Aortic smooth muscle cell (primary cell): ENCODE data around the gene ISCA2. TPM values are rescaled to one million over a fixed set of nuclear protein-coding genes. Genes with fewer than 3 reads are reported as not detected.

Experiments used
- total RNA-seq: library from RNA; depleted of rRNA; stranded (reverse); fragments of >200 nt; gene quantifications from 2 replicates; pipeline ENCODE4 v1.2.3, GENCODE V29; 2014

Gene ISCA2, protein sequence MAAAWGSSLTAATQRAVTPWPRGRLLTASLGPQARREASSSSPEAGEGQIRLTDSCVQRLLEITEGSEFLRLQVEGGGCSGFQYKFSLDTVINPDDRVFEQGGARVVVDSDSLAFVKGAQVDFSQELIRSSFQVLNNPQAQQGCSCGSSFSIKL
- 7.0 and 7.5 TPM in 2 replicates for total RNA-seq

DNA sequence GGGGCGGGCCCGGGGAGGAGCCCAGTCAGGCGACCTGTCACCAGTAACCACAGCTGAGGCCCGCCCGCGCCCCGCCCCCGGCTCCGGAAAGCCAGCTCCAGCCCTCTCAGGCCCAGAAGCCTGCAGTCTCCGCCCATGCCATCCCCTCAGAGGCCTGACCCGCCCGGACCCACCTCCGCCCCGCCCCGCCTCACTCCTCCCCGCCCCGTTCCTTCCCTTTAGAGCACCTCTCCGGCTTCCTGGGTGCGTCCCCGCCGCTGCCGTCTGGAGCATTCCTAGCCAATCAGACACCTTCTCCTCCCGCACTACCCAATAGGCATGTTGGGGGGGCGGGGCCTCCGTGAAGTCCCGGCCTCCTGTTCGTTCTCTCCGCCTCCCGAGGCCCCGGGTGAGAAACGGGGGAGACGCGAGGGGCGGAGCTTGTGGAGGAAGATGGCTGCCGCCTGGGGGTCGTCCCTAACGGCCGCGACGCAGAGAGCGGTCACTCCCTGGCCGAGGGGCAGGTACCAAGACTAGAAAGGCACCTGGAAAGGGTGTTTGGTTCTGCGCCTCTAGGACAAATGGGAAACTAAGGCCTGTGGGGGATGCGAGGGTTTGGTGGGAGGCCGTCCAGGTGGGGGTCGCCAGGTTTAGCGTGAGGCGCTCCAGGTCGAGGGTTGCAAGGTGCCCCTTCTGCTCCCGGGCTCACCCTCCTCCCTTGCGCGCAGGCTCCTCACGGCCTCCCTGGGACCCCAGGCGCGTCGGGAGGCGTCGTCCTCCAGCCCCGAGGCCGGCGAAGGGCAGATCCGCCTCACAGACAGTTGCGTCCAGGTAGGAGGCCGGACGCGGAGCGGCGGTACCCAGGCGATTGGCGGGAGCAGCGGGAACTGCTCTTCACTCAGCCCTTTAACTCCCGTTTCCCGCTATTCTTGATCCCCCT is at the start of gene ISCA2:
Gene ISCA2 (plus strand): TSS at position 423 of the 919 bp plus-strand sequence. CDS start 10 bp downstream, at position 433.

DNA sequence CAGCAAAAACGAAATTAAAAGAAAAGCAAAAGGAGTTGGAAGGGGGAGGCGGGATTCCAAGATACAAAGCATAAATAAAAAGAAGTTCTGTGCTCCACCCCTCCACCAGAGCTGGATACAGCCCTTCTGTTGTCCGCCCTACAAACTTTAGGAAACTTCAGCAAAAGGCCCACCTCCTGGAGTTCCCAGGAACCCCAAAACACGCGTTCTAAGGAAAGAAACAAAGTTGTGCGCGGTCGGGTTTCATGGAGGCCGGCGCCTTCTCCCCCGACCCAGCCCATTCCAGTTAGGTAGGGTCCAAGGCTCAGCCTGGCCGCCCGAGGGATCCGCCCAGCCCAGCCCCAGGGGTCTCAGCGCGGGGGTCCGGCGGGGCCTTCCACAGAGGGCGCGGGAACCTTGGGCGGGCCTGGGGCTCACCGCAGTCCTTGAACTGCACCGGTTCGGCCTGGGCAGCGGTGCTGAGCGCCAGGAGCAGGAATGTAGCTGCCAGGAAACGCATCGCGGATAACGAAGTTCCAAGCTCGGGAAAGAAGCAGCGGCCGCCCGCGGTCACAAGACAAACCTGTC is 706 bp upstream of the ISCA2 start, which contains the start of gene NPC2:
Gene NPC2 (minus strand): TSS at position 530 of the 567 bp plus-strand sequence. CDS start 31 bp downstream, at position 499.

Other genes starting within 250 kb of the ISCA2 start
- gene ABCD4, start 190.8 kb upstream of the ISCA2 start, total RNA-seq, result 18.5 and 20.0 TPM in 2 replicates
- gene VRTN, start 145.3 kb upstream of the ISCA2 start, total RNA-seq, result not detected in 2 replicates
- not detected in 2 replicates for gene SYNDIG1L, start 67.6 kb upstream of the ISCA2 start, total RNA-seq
- 251 and 375 TPM in 2 replicates for gene NPC2, start 460 bp upstream of the ISCA2 start, total RNA-seq
- 202 and 239 TPM in 2 replicates for gene LTBP2, start 118.5 kb downstream of the ISCA2 start, total RNA-seq
- gene AREL1, start 219.3 kb downstream of the ISCA2 start, total RNA-seq, result 21.6 and 28.0 TPM in 2 replicates
- 30.6 and 44.7 TPM in 2 replicates for gene FCF1, start 219.4 kb downstream of the ISCA2 start, total RNA-seq